Measurements from ENCODE around the gene NUDT16L1.

DNA sequence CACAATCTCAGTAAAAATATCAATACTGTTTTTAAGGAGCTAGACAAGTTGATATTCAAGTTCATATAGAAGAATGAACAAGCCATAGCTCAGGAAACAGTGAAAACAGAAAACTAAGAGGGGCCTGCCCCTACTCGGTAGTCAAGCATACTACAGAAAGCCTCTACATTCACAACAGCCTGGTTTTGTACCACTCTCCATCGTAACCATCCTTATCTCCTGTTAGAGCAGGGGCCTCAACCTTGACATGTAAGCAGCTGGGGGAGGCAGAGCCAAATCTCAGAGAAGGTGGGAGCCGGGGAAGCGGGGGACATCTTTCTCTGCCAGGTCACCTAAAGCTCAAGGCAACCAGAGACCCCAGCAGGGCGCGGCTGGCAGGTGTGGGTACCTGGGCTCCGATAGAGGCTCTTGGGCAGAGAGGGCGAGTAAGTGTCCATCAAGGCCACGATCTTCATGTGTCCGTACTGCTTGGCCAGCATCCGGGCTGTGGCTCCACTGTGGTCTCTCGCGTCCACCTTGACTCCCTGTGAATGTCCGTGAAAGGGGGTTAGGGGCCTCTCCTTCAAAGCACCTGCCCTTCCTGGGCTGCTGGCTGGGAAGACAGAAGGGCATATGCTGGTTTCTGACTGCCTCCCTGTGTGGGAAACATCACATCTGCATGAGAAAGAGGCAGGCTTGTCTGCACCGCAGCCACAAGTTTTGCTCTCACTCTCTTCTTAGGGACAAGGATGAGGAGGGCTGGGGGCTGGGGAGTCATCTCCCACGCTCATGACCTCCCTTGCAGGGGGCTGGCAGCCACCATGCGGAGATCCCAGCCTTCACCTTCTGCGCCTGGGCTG lies 20.5 kb downstream of the NUDT16L1 start:
- TF ChIP-seq RBM22 (IDR thresholded peaks at IDR 0.05; ENCODE audit: low read depth, low read length, poor library complexity, severe bottlenecking) (no peak), NFE2L1 (tag; IDR thresholded peaks at IDR 0.05; ENCODE audit: borderline replicate concordance, low read depth) (no peak), ZFP1 (CRISPR knock-in tag; IDR thresholded peaks at IDR 0.05) (no peak), CHD2 (IDR thresholded peaks at IDR 0.05; ENCODE audit: low read depth, low read length) (no peak), POLR2A (conservative IDR thresholded peaks at IDR 0.05) (no peak), EZH2 (IDR thresholded peaks at IDR 0.05; ENCODE audit: borderline replicate concordance, low read depth, low read length) (no peak), TBP (optimal IDR thresholded peaks at IDR 0.05; ENCODE audit: low read depth, low read length) (no peak), ZNF12 (CRISPR knock-in tag; IDR thresholded peaks at IDR 0.05) (no peak), GATA2 (CRISPR knock-in tag; IDR thresholded peaks at IDR 0.05) (no peak), GABPA (tag; conservative IDR thresholded peaks at IDR 0.05; ENCODE audit: low read depth) (no peak), KDM1A (IDR thresholded peaks at IDR 0.05) (no peak), FIP1L1 (IDR thresholded peaks at IDR 0.05; ENCODE audit: low read depth, low read length, poor library complexity, severe bottlenecking) (no peak)
- TF ChIP-seq, protein P1, sequence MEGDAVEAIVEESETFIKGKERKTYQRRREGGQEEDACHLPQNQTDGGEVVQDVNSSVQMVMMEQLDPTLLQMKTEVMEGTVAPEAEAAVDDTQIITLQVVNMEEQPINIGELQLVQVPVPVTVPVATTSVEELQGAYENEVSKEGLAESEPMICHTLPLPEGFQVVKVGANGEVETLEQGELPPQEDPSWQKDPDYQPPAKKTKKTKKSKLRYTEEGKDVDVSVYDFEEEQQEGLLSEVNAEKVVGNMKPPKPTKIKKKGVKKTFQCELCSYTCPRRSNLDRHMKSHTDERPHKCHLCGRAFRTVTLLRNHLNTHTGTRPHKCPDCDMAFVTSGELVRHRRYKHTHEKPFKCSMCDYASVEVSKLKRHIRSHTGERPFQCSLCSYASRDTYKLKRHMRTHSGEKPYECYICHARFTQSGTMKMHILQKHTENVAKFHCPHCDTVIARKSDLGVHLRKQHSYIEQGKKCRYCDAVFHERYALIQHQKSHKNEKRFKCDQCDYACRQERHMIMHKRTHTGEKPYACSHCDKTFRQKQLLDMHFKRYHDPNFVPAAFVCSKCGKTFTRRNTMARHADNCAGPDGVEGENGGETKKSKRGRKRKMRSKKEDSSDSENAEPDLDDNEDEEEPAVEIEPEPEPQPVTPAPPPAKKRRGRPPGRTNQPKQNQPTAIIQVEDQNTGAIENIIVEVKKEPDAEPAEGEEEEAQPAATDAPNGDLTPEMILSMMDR (IDR thresholded peaks at IDR 0.05 in 2 of 3, conservative IDR thresholded peaks at IDR 0.05 in 1 of 3; ENCODE audit: insufficient read depth in 2 of 3, low read depth in 1 of 3, low read length in 3 of 3), result no peak
- TF ChIP-seq, protein P2, sequence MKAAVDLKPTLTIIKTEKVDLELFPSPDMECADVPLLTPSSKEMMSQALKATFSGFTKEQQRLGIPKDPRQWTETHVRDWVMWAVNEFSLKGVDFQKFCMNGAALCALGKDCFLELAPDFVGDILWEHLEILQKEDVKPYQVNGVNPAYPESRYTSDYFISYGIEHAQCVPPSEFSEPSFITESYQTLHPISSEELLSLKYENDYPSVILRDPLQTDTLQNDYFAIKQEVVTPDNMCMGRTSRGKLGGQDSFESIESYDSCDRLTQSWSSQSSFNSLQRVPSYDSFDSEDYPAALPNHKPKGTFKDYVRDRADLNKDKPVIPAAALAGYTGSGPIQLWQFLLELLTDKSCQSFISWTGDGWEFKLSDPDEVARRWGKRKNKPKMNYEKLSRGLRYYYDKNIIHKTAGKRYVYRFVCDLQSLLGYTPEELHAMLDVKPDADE (conservative IDR thresholded peaks at IDR 0.05; ENCODE audit: control insufficient read depth, low read depth, low read length), result no peak
